Inflammatory macrophage (primary cell): Measurements from ENCODE around the gene RHD.
"Not testable (repeated sequence)": the region's sequence is repeated elsewhere in the genome, so short reads cannot be mapped to it uniquely, and the experiment has no call there.

Experiments used
- DNase-seq, 2 donors: peaks; one replicate each; pipeline ENCODE4 v3.0.0-alpha.2; 2020 to 2022
- total RNA-seq, 18 experiments: gene quantifications; one replicate each; lab custom pipeline; 2026; ENCODE audit warnings: mixed read lengths in 6 of 18, inconsistent platforms in 2 of 18; lab: John Stamatoyannopoulos, UW

The RHD gene
- total RNA-seq: 0 to 0.97 (median 0.06) reads per million in 18 experiments

GRCh38 chr1:25272238-25272637 is at the start of gene RHD:
RHD (plus strand) TSS chr1:25272509; CDS start chr1:25272548, 39 bp downstream.
- not testable (repeated sequence) for DNase-seq

- no peak for DNase-seq
These were observed 49.7 kb upstream of the RHD start for GRCh38 chr1:25222606-25223005.

GRCh38 chr1:25223471-25223870 is 48.8 kb upstream of the RHD start:
- no peak for DNase-seq

GRCh38 chr1:25232027-25232865 is 40.1 kb upstream of the RHD start, which contains the start of gene SYF2:
SYF2 (minus strand) TSS chr1:25232502; CDS start chr1:25232467, 35 bp downstream.
- DNase-seq: peak; percentile 95 to 96

GRCh38 chr1:25232866-25233784 is 39.2 kb upstream of the RHD start:
- peak; percentile 96 to 97 for DNase-seq

- not testable (repeated sequence) for DNase-seq
These were observed 36.9 kb upstream of the RHD start for GRCh38 chr1:25235411-25235810.

- not testable (repeated sequence) for DNase-seq
These were observed 36.0 kb upstream of the RHD start for GRCh38 chr1:25236261-25236660.

- DNase-seq: no peak
These were observed 34.3 kb upstream of the RHD start for GRCh38 chr1:25238046-25238445.

GRCh38 chr1:25239681-25240541 is 32.4 kb upstream of the RHD start:
- peak; percentile 90 for DNase-seq

- no peak for DNase-seq
These were observed 28.4 kb upstream of the RHD start for GRCh38 chr1:25243907-25244306.

GRCh38 chr1:25245393-25245792 is 26.9 kb upstream of the RHD start:
- DNase-seq: no peak

GRCh38 chr1:25245809-25246599 is 26.3 kb upstream of the RHD start:
- peak in 1 of 2 donors; percentile 42 for DNase-seq

GRCh38 chr1:25246600-25247023 is 25.7 kb upstream of the RHD start:
- DNase-seq: peak in 1 of 2 donors; percentile 10

GRCh38 chr1:25247024-25247828 is 25.1 kb upstream of the RHD start, which contains the start of gene RSRP1:
RSRP1 (minus strand) TSS chr1:25247454; CDS start chr1:25246963, 491 bp downstream.
- DNase-seq: peak; percentile 99

GRCh38 chr1:25247829-25248754 is 24.2 kb upstream of the RHD start:
- no peak for DNase-seq

- DNase-seq: no peak
These were observed 18.4 kb upstream of the RHD start for GRCh38 chr1:25253911-25254310.

- no peak for DNase-seq
These were observed 16.4 kb upstream of the RHD start for GRCh38 chr1:25255706-25256577.

- no peak for DNase-seq
These were observed 15.7 kb upstream of the RHD start for GRCh38 chr1:25256578-25256965.
